ENCODE results near the gene IRF4. TPM values are rescaled to one million over a fixed set of nuclear protein-coding genes. Genes with fewer than 3 reads are reported as not detected.

The IRF4 gene
- total RNA-seq, 1 experiment from 2014 or later, result 0.76 TPM

- Histone ChIP-seq H3K27me3 (replicated peaks) (no peaks in the 10 kb centered on the region), H3K4me3 (no peak overlapping the region), H3K4me1 (replicated peaks) (peaks cover 13% of the 10 kb centered on the region), H3K36me3 (no peaks in the 10 kb centered on the region), H3K9me3 (replicated peaks) (no peaks in the 10 kb centered on the region), H3K27ac (no peak overlapping the region)
- no peak for DNase-seq (ENCODE audit: low read depth in 1 of 2, low spot score in 2 of 2)
Measured at GRCh38 chr6:441126-441920, 49.8 kb downstream of the IRF4 start.

- peaks cover 3% of the 10 kb centered on the region; the same call in 1 of the 2 replicates for H3K4me1 ChIP-seq (replicated peaks)
- H3K4me3 ChIP-seq, result no peak overlapping the region
- H3K9me3 ChIP-seq (replicated peaks), result no peaks in the 10 kb centered on the region
- no peaks in the 10 kb centered on the region for H3K36me3 ChIP-seq
- H3K27me3 ChIP-seq (replicated peaks), result no peaks in the 10 kb centered on the region
- no peak overlapping the region for H3K27ac ChIP-seq
- no peak for DNase-seq (ENCODE audit: low read depth in 1 of 2, low spot score in 2 of 2)
Measured at GRCh38 chr6:443621-444159, 52.1 kb downstream of the IRF4 start.

- Histone ChIP-seq H3K4me1 (replicated peaks) (peaks cover 3% of the 10 kb centered on the region; the same call in 1 of the 2 replicates), H3K4me3 (no peak overlapping the region), H3K36me3 (no peaks in the 10 kb centered on the region), H3K9me3 (replicated peaks) (no peaks in the 10 kb centered on the region), H3K27me3 (replicated peaks) (no peaks in the 10 kb centered on the region), H3K27ac (no peak overlapping the region)
- DNase-seq (ENCODE audit: low read depth in 1 of 2, low spot score in 2 of 2), result no peak
Measured at GRCh38 chr6:444653-445275, 53.2 kb downstream of the IRF4 start.

- no peaks in the 10 kb centered on the region for H3K9me3 ChIP-seq (replicated peaks)
- H3K4me1 ChIP-seq (replicated peaks), result peaks cover 3% of the 10 kb centered on the region; the same call in 1 of the 2 replicates
- no peak overlapping the region for H3K4me3 ChIP-seq
- no peak overlapping the region for H3K27ac ChIP-seq
- H3K27me3 ChIP-seq (replicated peaks), result no peaks in the 10 kb centered on the region
- no peaks in the 10 kb centered on the region for H3K36me3 ChIP-seq
- DNase-seq (ENCODE audit: low read depth in 1 of 2, low spot score in 2 of 2), result no peak
Measured at GRCh38 chr6:445571-446417, 54.2 kb downstream of the IRF4 start.

GRCh38 chr6:446418-447366 lies 55.1 kb downstream of the IRF4 start:
- Histone ChIP-seq H3K4me1 (replicated peaks) (peaks cover 3% of the 10 kb centered on the region; the same call in 1 of the 2 replicates), H3K4me3 (no peak overlapping the region), H3K9me3 (replicated peaks) (no peaks in the 10 kb centered on the region), H3K27ac (no peak overlapping the region), H3K27me3 (replicated peaks) (no peaks in the 10 kb centered on the region), H3K36me3 (no peaks in the 10 kb centered on the region)
- DNase-seq (ENCODE audit: low read depth in 1 of 2, low spot score in 2 of 2), result no peak

- Histone ChIP-seq H3K36me3 (no peaks in the 10 kb centered on the region), H3K27me3 (replicated peaks) (no peaks in the 10 kb centered on the region), H3K9me3 (replicated peaks) (no peaks in the 10 kb centered on the region), H3K27ac (no peak overlapping the region), H3K4me1 (replicated peaks) (peaks cover 3% of the 10 kb centered on the region; the same call in 1 of the 2 replicates), H3K4me3 (no peak overlapping the region)
- no peak for DNase-seq (ENCODE audit: low read depth in 1 of 2, low spot score in 2 of 2)
Measured at GRCh38 chr6:447381-448165, 56.0 kb downstream of the IRF4 start.

GRCh38 chr6:448296-449056 lies 56.9 kb downstream of the IRF4 start:
- no peaks in the 10 kb centered on the region for H3K36me3 ChIP-seq
- H3K4me1 ChIP-seq (replicated peaks), result peaks cover 3% of the 10 kb centered on the region; the same call in 1 of the 2 replicates
- no peak overlapping the region for H3K4me3 ChIP-seq
- H3K27ac ChIP-seq, result no peak overlapping the region
- no peaks in the 10 kb centered on the region for H3K9me3 ChIP-seq (replicated peaks)
- H3K27me3 ChIP-seq (replicated peaks), result peaks cover 3% of the 10 kb centered on the region; the same call in 1 of the 2 replicates
- no peak for DNase-seq (ENCODE audit: low read depth in 1 of 2, low spot score in 2 of 2)

GRCh38 chr6:449057-449430 lies 57.5 kb downstream of the IRF4 start:
- H3K4me3 ChIP-seq, result no peak overlapping the region
- no peak for DNase-seq (ENCODE audit: low read depth in 1 of 2, low spot score in 2 of 2)
- peaks cover 3% of the 10 kb centered on the region; the same call in 1 of the 2 replicates for H3K4me1 ChIP-seq (replicated peaks)
- peaks cover 7% of the 10 kb centered on the region for H3K27me3 ChIP-seq (replicated peaks)
- H3K36me3 ChIP-seq, result no peaks in the 10 kb centered on the region
- no peak overlapping the region for H3K27ac ChIP-seq
- no peaks in the 10 kb centered on the region for H3K9me3 ChIP-seq (replicated peaks)

GRCh38 chr6:449486-450419 lies 58.2 kb downstream of the IRF4 start:
- no peak for DNase-seq (ENCODE audit: low read depth in 1 of 2, low spot score in 2 of 2)
- Histone ChIP-seq H3K36me3 (no peaks in the 10 kb centered on the region), H3K9me3 (replicated peaks) (no peaks in the 10 kb centered on the region), H3K4me3 (no peak overlapping the region), H3K27me3 (replicated peaks) (peaks cover 11% of the 10 kb centered on the region), H3K4me1 (replicated peaks) (peaks cover 3% of the 10 kb centered on the region; the same call in 1 of the 2 replicates), H3K27ac (no peak overlapping the region)

- H3K27ac ChIP-seq, result no peak overlapping the region
- no peak for DNase-seq (ENCODE audit: low read depth in 1 of 2, low spot score in 2 of 2)
- 0 out of 2 replicates have a peak, but pooled peaks cover 3% of the 10 kb centered on the region for H3K4me1 ChIP-seq (replicated peaks)
- H3K36me3 ChIP-seq, result no peaks in the 10 kb centered on the region
- H3K4me3 ChIP-seq, result no peak overlapping the region
- no peaks in the 10 kb centered on the region for H3K9me3 ChIP-seq (replicated peaks)
- H3K27me3 ChIP-seq (replicated peaks), result peaks cover 11% of the 10 kb centered on the region
Measured at GRCh38 chr6:451336-451735, 59.8 kb downstream of the IRF4 start.

- H3K9me3 ChIP-seq (replicated peaks), result no peaks in the 10 kb centered on the region
- H3K36me3 ChIP-seq, result no peaks in the 10 kb centered on the region
- no peak overlapping the region for H3K27ac ChIP-seq
- 0 out of 2 replicates have a peak, but pooled peaks cover 1% of the 10 kb centered on the region for H3K4me1 ChIP-seq (replicated peaks)
- peaks cover 11% of the 10 kb centered on the region for H3K27me3 ChIP-seq (replicated peaks)
- no peak overlapping the region for H3K4me3 ChIP-seq
- DNase-seq (ENCODE audit: low read depth in 1 of 2, low spot score in 2 of 2), result no peak
Measured at GRCh38 chr6:451847-452246, 60.3 kb downstream of the IRF4 start.

Data from SJSA1 (cell line).